ENCODE data around the gene KCNG4.
A peak's percentile ranks its signal among the peaks of the same experiment; 100 is the strongest.

Gene KCNG4

DNA sequence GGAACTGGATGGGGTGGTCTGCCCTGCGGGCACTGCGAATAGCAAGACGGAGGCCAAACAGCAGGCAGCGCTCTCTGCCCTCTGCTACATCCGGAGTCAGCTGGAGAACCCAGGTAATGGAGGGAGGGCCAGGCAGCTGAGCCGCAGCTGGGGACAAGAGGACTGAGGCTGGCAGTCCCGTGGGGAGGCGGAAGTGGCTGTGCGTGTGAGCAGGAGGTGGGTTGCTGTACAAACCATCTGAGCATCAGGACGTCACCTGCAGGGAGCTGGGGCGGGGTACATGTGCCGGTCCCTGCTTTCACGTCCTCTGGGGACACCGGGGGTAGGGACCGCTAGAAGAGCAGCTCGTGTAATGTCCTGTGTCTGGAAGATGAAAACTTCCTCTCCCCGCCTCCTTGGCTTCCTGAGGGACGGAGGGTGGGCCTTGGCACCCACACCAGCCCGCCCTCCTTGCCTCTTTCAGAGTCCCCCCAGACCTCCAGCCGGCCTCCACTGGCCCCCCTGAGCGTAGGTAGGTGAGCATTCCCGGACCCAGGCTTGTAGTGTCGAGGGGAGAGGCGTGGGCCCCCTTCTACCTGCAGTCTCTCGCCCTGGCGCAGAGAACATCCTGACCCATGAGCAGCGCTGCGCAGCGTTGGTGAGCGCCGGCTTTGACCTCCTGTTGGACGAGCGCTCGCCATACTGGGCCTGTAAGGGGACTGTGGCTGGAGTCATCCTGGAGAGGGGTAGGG lies 45.2 kb downstream of the KCNG4 start:
- Histone ChIP-seq H3K9me3 (ENCODE audit: control insufficient read depth, low read length) (no peaks in the 10 kb centered on the region), H3K9ac (ENCODE audit: low read length) (no peak overlapping the region), H3K4me3 (ENCODE audit: low read length) (no peak overlapping the region), H3K27me3 (replicated peaks; ENCODE audit: control insufficient read depth, insufficient read depth, low read length) (peaks cover 25% of the 10 kb centered on the region), H3K4me1 (ENCODE audit: control insufficient read depth, insufficient read depth, low read length) (peaks cover 6% of the 10 kb centered on the region), H3K36me3 (ENCODE audit: control insufficient read depth, insufficient read depth, low read length, severe bottlenecking) (no peaks in the 10 kb centered on the region)
- no peak for DNase-seq (ENCODE audit: low read depth)

DNA sequence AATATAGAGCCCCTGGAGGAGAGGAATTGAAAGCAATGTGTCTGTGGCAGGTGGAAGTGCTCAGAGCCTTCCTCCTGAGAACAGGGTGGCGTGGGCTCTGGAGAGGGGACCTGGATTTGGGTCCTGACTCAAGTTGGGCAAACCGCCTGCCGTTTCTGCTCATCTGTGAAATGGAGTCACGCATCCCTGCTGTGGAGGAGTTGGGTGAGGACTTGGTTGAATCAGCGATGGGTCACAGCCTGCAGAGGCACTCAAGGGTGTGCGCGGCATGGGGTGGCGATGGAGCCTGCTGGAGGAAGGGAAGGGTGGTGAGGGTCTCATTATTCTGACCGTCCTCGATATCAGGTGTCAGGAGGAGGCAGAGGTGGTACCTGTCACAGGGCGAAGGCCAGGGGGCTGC lies 45.8 kb downstream of the KCNG4 start:
- Histone ChIP-seq H3K36me3 (ENCODE audit: control insufficient read depth, insufficient read depth, low read length, severe bottlenecking) (no peaks in the 10 kb centered on the region), H3K9me3 (ENCODE audit: control insufficient read depth, low read length) (no peaks in the 10 kb centered on the region), H3K4me1 (ENCODE audit: control insufficient read depth, insufficient read depth, low read length) (peaks cover 5% of the 10 kb centered on the region), H3K27me3 (replicated peaks; ENCODE audit: control insufficient read depth, insufficient read depth, low read length) (peaks cover 25% of the 10 kb centered on the region), H3K9ac (ENCODE audit: low read length) (no peak overlapping the region), H3K4me3 (ENCODE audit: low read length) (no peak overlapping the region)
- no peak for DNase-seq (ENCODE audit: low read depth)

DNA sequence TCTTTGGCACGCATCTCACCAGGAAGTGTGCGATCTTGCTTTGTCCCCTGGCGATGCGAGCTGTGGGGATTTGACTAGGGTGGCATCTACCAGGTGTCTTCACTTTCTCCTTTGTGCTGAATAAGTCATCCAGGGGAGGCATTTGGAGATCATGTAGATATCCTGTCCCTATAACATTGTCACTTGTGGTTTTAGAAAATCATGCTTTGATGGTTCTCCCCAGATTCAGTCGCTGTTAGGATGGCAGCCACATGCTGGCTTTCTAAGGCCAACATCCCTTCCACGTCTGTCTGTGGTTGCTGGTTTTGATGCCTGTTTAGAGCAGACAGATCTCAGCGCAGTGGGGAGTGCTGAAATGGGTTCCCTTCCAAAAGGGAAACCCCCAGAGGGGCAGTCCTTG lies 46.3 kb downstream of the KCNG4 start:
- H3K9ac ChIP-seq (ENCODE audit: low read length), result no peak overlapping the region
- peaks cover 25% of the 10 kb centered on the region for H3K27me3 ChIP-seq (replicated peaks; ENCODE audit: control insufficient read depth, insufficient read depth, low read length)
- DNase-seq (ENCODE audit: low read depth), result no peak
- no peaks in the 10 kb centered on the region for H3K36me3 ChIP-seq (ENCODE audit: control insufficient read depth, insufficient read depth, low read length, severe bottlenecking)
- no peaks in the 10 kb centered on the region for H3K9me3 ChIP-seq (ENCODE audit: control insufficient read depth, low read length)
- H3K4me3 ChIP-seq (ENCODE audit: low read length), result no peak overlapping the region
- no peaks in the 10 kb centered on the region for H3K4me1 ChIP-seq (ENCODE audit: control insufficient read depth, insufficient read depth, low read length)

DNA sequence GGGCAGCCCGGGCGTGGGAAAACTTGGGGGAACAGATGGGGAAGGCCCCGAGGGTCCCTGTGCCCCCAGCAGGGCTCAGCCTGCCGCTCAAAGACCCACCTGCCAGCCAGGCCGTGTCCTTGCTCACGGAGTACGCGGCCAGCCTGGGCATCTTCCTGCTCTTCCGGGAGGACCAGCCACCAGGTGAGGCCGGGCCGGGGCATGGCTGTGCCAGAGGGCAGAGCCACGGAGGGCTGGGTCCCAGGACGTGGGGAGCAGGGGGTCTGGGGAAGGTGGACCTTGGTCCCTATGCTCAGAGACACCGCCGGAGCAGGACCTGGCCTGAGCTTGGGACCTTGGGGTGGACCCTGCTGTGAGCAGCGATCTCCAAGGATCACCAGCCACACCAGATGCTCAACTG lies 48.3 kb downstream of the KCNG4 start:
- Histone ChIP-seq H3K4me3 (ENCODE audit: low read length) (no peak overlapping the region), H3K27me3 (replicated peaks; ENCODE audit: control insufficient read depth, insufficient read depth, low read length) (peaks cover 16% of the 10 kb centered on the region), H3K9me3 (ENCODE audit: control insufficient read depth, low read length) (no peaks in the 10 kb centered on the region), H3K4me1 (ENCODE audit: control insufficient read depth, insufficient read depth, low read length) (no peaks in the 10 kb centered on the region), H3K36me3 (ENCODE audit: control insufficient read depth, insufficient read depth, low read length, severe bottlenecking) (no peaks in the 10 kb centered on the region), H3K9ac (ENCODE audit: low read length) (no peak overlapping the region)
- DNase-seq (ENCODE audit: low read depth), result no peak

DNA sequence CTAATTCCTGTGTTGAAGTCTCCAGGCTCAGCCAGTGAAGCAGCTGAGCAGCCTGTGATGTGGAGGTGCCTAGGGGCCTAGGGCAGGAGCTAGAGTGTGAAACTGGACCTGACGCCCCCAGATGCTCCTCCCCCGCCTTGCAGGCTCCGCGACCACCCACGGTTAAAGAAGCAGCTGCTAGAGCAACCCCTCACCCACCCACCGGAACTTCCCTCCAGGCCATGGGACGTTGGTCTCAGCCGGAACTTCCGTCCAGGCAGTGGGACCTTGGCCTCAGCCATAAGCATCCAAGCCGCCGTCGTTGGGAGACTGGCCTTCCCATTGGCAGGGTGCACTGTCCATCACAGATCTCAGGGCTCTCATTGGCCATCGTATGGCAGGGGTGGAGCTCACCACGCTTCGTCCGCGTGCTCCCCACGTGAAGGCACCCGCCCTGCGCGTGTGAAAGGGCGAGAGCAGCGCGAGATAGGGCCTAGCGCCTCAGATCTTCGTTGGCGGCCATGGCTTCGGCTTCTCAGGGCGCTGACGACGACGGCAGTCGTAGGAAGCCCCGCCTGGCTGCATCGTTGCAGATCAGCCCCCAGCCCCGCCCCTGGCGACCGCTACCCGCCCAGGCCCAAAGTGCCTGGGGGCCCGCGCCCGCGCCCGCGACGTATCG lies 49.0 kb downstream of the KCNG4 start, which contains the start of gene ADAD2:
ADAD2 (plus strand) TSS at position 427 of the 658 bp plus-strand sequence; CDS start at position 501, 74 bp downstream.
- no peaks in the 10 kb centered on the region for H3K4me1 ChIP-seq (ENCODE audit: control insufficient read depth, insufficient read depth, low read length)
- no peaks in the 10 kb centered on the region for H3K36me3 ChIP-seq (ENCODE audit: control insufficient read depth, insufficient read depth, low read length, severe bottlenecking)
- peaks cover 10% of the 10 kb centered on the region for H3K27me3 ChIP-seq (replicated peaks; ENCODE audit: control insufficient read depth, insufficient read depth, low read length)
- no peak within 1 kb of the TSS for H3K9ac ChIP-seq (ENCODE audit: low read length)
- no peaks in the 10 kb centered on the region for H3K9me3 ChIP-seq (ENCODE audit: control insufficient read depth, low read length)
- no peak for DNase-seq (ENCODE audit: low read depth)
- no peak within 1 kb of the TSS for H3K4me3 ChIP-seq (ENCODE audit: low read length)

DNA sequence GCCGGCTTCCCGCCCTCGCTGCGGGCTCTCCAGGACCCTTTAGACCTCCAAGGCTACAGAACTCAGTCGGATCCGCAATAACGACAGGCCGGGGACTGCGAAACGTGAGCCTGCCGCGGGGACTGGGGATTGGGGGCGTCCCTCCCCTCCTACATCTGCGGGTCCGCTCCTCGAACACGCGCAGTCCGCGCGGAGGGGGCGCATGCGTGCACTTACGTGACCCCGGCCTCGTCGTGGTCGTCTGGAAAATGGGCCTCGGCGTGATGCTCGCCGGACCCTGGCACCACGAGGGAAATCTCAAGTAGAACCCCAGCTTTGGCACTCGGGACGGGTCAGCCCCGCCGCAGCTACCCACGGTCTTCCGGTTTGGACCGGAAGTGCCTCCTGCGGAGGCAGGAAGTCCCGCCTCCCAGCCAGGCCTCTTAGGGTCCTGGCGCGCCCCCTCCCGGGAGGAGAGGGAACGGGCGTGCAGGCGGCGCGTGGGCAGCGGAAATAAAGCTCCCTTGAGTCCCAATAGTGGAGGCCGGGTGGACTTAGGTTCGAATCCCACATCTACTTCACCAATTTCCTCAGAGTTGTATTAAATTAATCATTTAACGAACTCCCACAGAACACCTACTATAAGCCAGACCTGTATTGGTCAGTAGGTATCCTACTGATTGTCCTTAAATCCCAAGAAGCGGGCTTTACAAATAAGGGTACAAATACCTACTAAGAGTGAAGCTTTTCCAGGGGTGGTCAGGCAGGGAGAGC lies 53.0 kb downstream of the KCNG4 start, which contains the start of gene TAF1C:
TAF1C (minus strand) TSS at position 373 of the 753 bp plus-strand sequence. CDS start 2,069 bp downstream, outside the sequence.
- Histone ChIP-seq H3K9me3 (ENCODE audit: control insufficient read depth, low read length) (no peaks in the 10 kb centered on the region), H3K36me3 (ENCODE audit: control insufficient read depth, insufficient read depth, low read length, severe bottlenecking) (peaks cover 16% of the 10 kb centered on the region), H3K9ac (ENCODE audit: low read length) (peak within 1 kb of the TSS; percentile 96), H3K4me3 (ENCODE audit: low read length) (peak within 1 kb of the TSS; percentile 93), H3K27me3 (replicated peaks; ENCODE audit: control insufficient read depth, insufficient read depth, low read length) (peaks cover under 1% of the 10 kb centered on the region), H3K4me1 (ENCODE audit: control insufficient read depth, insufficient read depth, low read length) (no peaks in the 10 kb centered on the region)
- peak; percentile 98 for DNase-seq (ENCODE audit: low read depth)

DNA sequence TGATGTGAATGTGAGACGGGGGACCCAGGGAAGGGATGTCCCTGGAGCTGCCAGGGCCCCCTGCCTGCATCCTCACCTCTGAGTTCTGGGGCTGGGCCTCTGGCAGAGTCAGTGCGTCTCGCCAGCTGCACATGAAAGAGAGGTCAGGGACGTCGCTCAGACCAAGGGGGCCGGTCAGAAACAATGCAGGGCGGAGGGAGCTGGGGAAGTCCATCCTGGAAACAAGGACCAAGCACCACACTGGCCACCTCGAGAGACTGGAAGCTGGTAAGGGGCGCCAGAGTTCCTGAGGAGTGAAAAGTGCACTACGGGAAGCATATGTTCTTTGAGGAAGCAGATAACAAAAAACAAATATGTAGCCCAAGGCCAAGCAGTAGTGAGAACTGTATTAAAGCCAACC lies 55.0 kb downstream of the KCNG4 start:
- DNase-seq (ENCODE audit: low read depth), result no peak
- Histone ChIP-seq H3K4me3 (ENCODE audit: low read length) (no peak overlapping the region), H3K27me3 (replicated peaks; ENCODE audit: control insufficient read depth, insufficient read depth, low read length) (no peaks in the 10 kb centered on the region), H3K9ac (ENCODE audit: low read length) (no peak overlapping the region), H3K9me3 (ENCODE audit: control insufficient read depth, low read length) (no peaks in the 10 kb centered on the region), H3K36me3 (ENCODE audit: control insufficient read depth, insufficient read depth, low read length, severe bottlenecking) (peaks cover 32% of the 10 kb centered on the region), H3K4me1 (ENCODE audit: control insufficient read depth, insufficient read depth, low read length) (no peaks in the 10 kb centered on the region)

DNA sequence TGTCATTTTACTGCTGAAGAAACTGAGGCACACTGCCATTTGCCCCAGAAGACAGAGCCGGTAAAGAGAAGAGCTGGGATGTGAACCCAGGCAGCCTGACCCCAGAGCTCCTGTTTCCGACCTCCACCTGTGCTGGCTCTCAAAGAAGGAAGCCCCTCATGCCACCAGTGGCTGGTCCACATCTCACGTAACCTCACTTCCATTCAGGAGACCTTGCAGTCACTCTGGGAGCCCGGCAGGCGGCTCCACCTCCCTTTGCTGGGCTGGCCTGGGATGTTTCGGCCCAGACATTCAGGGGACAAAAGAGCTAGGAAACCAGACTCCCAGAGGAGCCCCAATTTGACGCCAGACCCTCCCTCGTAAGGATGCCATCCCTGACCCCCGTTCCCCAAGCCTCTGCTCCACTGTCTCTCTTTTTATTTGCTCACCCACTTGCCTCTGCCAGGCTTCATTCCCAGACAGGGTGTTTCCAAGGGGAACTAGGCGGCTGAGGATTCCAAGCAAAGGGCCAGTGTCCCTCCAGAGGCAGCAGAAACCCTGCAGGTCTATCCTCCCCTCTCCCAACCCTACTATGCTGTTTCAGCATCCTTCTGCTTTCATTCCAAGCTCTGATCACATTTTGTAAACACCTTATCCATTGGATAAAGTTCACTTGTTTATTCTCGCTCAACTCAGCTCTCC lies 55.8 kb downstream of the KCNG4 start:
- H3K27me3 ChIP-seq (replicated peaks; ENCODE audit: control insufficient read depth, insufficient read depth, low read length), result no peaks in the 10 kb centered on the region
- peaks cover 37% of the 10 kb centered on the region for H3K36me3 ChIP-seq (ENCODE audit: control insufficient read depth, insufficient read depth, low read length, severe bottlenecking)
- DNase-seq (ENCODE audit: low read depth), result no peak
- H3K9me3 ChIP-seq (ENCODE audit: control insufficient read depth, low read length), result no peaks in the 10 kb centered on the region
- H3K9ac ChIP-seq (ENCODE audit: low read length), result no peak overlapping the region
- H3K4me1 ChIP-seq (ENCODE audit: control insufficient read depth, insufficient read depth, low read length), result no peaks in the 10 kb centered on the region
- H3K4me3 ChIP-seq (ENCODE audit: low read length), result no peak overlapping the region

DNA sequence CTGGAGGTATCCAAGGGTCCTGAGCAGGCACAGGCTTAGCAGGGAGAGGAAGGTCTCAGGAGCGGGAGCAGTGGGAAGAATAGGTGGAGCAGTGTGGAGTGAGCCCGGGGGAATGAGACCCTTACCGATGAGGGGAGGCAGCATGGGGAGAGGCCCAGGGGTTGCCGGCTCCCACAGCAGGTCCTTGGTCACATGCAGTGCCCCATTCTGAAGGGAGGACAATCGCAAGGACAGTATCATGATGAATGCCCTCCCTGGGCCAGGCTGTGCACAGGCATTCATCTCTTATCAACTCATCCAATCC lies 56.3 kb downstream of the KCNG4 start:
- Histone ChIP-seq H3K9ac (ENCODE audit: low read length) (no peak overlapping the region), H3K36me3 (ENCODE audit: control insufficient read depth, insufficient read depth, low read length, severe bottlenecking) (peaks cover 37% of the 10 kb centered on the region), H3K9me3 (ENCODE audit: control insufficient read depth, low read length) (no peaks in the 10 kb centered on the region), H3K4me3 (ENCODE audit: low read length) (no peak overlapping the region), H3K27me3 (replicated peaks; ENCODE audit: control insufficient read depth, insufficient read depth, low read length) (no peaks in the 10 kb centered on the region), H3K4me1 (ENCODE audit: control insufficient read depth, insufficient read depth, low read length) (no peaks in the 10 kb centered on the region)
- DNase-seq (ENCODE audit: low read depth), result no peak

DNA sequence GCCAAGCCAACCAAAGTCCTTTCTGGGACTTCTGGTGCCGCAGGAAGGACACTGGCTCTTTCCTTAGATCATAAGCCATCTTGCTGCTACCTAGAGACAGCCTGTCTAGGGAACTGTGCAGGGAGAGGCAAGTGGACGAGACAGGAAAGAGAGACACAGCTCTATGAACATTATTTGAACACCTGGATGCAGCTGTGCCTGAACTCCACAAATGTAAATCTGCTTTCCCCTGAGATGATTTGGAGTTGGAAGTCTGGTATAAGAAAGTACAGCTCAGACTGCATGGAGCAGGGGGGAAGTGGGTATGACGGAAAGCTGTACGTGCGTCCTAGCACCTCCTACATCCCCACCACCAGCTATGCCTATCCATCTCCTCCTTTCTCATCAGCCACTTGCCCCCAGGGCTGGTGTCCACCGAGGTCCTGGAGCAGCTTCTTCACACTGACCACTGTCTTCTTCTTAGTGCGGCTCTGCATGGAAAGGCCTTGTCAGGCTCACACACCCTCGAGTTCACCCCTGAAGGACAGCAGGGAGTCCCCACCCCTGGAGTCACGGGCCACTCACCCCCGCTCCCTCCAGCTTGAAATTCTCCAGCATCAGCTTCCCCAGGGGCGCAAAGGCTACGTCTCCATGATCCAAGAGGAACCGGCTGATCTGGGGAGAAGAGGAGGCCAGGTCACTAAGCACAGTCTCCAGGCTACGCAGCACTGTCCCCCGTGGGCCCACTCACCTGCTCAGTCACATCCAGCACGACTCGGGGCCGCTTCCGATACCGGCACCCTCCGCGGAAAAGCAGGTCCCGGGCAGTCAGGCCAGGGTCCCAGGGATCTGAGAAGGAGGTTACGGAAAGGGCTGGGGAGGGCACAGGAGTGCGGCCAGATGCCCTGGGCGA lies 56.9 kb downstream of the KCNG4 start:
- no peak overlapping the region for H3K4me3 ChIP-seq (ENCODE audit: low read length)
- no peaks in the 10 kb centered on the region for H3K27me3 ChIP-seq (replicated peaks; ENCODE audit: control insufficient read depth, insufficient read depth, low read length)
- no peak for DNase-seq (ENCODE audit: low read depth)
- H3K9ac ChIP-seq (ENCODE audit: low read length), result no peak overlapping the region
- H3K9me3 ChIP-seq (ENCODE audit: control insufficient read depth, low read length), result no peaks in the 10 kb centered on the region
- H3K4me1 ChIP-seq (ENCODE audit: control insufficient read depth, insufficient read depth, low read length), result peaks cover 5% of the 10 kb centered on the region
- H3K36me3 ChIP-seq (ENCODE audit: control insufficient read depth, insufficient read depth, low read length, severe bottlenecking), result peaks cover 37% of the 10 kb centered on the region

All from adipocyte (in vitro differentiated cells).